ENCODE data around the gene RASEF.

The RASEF gene

DNA sequence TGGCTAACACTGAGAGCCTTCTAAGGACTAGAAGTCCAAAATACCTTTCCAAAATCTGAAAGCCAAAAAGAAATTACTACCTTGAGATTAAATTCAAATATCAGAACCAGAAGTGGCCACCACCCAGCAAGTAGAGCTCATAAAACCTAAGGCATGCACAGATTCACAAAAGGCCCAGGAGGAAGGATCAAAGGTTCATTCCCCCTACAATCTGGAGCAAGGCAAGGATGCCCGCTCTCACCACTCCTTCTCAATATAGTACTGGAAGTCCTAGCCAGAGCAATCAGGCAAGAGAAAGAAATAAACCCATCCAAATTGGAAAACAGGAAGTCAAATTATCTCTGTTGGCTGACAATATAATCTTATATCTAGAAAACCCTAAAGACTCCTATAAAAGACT is 6.0 kb downstream of the RASEF start:
- no peak for DNase-seq (ENCODE audit: low read depth)

DNA sequence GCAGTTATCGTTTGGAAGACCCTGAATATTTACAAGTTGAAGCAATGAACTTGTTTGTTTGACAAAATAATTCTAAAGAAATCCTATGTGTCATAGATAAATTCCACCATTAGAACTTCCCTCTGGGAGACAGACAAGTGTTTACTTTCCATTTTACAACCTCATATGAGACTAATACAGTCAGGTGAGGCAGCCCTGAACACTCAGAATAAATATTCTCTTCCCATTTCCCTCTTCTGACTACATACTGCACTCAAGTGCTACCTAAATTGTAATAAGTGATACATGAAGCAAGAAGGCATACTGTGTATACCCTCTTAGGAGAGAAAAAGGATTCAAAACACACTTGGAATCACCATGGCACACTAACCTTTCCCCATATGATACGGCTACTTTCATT is 6.8 kb downstream of the RASEF start:
- no peak for DNase-seq (ENCODE audit: low read depth)

DNA sequence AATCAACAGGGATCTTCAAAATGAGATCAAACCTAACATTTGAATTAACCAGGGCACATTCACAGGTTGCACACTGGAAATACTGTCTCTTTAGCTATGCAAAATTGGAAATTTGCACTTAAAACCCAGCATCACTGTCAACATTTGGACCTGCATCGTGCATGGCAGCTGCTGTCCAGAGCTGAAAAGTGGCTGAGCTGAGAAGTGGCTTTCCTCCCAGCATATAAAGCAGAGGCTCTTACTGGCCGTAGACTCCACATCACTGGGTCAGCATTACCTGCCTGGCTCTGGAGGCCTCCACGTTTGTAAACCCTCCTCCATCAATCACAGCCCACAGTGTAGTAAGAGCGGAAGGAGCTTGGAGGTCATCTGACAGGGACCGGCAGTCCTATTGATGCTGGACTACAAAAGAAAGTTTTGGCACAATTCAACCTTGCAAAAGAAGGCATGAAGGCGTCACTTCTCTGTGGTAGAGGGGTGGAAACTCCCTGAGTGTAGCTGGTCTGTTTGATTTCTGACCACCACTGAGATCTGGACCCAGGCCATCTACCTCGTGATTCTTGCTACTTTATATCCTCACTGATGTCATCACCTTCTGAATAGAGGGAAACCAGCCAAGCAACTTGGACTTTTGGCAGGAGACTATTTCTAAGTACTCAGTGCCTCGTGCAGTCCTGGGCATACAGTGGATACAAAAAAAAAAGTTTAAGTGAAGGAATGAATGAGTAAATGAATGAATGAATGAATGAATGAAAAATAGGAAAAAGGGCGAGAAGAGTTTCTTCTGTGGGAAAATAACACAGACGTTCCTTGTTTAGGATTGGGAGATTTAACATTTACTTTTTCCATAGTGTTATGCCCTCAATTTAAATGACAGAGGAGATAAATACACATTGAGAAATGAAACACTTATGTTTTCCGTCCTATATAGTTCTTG is 14.8 kb downstream of the RASEF start:
- DNase-seq (ENCODE audit: low read depth), result no peak

DNA sequence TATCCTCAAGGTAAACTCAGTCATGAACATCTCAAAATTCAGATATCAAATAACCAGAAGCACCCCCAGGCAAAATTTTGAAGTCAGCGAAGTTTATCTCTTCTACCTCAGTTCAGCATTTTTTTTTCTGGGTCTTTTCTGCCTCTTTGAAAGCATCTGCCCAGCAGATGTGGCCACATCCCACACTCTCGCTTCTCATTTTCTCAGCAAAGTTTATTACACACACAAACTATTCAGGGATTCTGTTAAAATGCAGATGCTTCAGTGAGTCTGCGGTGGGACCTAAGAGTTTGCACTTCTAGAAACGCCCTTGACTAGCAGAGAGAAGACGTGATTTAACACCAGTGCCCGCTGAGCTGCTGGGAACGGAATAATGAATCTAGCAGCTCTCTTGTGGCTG is 19.3 kb downstream of the RASEF start:
- DNase-seq (ENCODE audit: low read depth), result no peak

DNA sequence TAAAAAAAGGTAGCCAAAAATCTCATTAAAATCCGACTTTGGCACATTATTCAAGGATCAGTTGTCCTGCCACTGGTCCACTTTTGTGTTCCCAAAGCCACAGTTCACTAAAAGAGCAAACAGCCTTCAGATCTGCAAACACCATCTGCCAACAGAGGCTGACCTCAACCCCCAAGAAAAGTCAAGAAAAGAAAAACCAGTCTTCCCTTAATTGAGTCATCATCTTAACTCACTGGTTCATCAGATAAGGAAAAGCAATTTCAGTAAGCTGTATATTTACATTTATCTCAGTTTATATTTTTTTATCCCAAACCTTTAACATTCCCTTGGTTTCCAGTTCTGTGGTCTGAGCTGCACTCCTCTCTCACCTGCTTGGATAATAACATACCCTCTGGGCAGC is 21.2 kb downstream of the RASEF start:
- DNase-seq (ENCODE audit: low read depth), result no peak

DNA sequence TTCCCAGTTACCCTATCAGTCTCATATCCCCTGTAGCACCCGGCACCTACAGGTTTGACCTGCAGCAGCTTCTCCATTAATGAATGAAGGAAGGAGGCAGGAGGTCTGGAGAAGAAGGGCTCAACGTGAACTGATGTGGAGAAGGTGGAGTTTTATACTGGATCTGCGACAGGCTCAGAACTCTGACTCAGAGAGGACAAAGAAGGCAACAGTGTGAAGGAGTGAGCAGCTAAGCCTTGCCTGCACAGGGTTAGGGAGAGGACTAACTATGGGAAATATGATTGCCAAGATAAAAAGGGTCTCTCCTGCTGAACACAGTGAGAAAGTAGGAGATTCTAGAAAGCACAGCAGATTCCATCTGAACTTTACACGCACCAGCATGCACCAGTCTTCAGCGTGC is 23.6 kb downstream of the RASEF start:
- DNase-seq (ENCODE audit: low read depth), result no peak

DNA sequence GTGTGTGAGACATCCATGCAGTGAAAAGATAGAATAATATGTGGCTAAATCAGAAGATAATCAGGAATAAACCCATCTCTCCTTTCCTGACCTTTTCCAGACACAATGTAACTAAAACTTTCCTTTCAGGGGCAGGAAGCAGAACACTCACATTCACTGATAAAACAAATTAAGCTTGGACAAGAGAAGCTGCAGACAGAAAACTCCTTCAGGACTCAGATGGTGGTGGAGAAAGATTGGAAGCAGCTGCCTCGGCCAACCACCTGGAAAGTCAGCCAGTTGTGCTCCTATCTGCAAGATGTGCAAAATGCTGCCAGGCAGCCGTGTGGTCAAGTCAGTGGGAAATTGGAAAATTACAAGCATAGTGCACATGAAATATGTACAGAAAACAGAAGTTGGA is 26.9 kb downstream of the RASEF start:
- no peak for DNase-seq (ENCODE audit: low read depth)

DNA sequence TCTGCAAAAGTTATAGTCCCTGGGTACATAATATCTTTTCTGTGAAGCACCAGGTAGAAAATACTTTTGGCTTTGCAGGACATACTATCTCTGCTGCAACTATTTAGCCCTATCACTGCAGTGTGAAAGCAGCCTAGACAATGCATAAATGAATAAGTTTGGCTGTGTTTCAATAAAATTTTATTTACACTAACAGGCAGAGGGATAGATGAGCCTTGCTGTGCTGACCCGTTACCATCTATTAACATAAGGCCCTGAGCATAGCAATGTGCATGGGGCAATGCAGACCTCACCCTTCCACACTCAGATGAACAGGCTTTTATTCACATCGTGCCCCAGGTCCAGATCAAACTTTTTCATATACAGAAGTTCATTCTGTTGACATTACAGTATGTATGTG is 27.8 kb downstream of the RASEF start:
- no peak for DNase-seq (ENCODE audit: low read depth)

DNA sequence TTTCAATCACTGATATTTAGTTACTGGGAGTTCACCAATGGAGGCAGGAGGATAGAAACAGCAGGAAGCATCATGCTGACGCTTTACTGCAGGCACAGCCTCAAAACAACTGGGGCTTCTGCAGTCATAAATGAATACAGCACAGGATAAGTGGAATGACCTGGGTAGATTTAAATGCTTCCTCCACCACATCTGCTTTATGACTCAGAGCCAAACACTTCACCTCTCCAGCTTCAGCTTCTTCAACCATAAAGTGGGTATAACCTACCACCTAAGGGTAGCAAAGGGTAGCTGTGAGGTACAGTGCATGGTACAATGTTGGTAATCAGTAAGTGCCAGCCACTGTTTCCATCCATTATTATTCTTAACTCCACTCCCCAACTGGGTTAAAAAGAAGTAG is 28.4 kb downstream of the RASEF start:
- no peak for DNase-seq (ENCODE audit: low read depth)

DNA sequence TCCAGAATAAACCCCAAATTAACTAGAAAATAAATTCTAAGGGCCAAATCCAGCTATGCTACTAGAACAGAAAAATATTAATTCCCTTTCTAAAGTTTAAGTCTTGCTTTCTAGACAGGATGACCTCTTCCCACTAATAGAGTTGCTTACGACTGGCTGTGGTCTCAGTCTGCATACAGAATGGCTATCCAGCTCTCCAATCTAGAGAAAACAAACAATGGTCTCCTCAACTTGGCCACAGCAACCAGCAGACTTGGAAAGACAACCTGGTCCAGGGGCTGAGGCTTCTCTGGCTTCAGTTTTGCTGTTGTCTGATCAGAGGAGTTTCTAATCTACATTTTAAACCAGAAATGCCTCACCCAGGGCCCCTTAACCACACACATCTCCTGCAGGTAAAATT is 28.9 kb downstream of the RASEF start:
- no peak for DNase-seq (ENCODE audit: low read depth)

DNA sequence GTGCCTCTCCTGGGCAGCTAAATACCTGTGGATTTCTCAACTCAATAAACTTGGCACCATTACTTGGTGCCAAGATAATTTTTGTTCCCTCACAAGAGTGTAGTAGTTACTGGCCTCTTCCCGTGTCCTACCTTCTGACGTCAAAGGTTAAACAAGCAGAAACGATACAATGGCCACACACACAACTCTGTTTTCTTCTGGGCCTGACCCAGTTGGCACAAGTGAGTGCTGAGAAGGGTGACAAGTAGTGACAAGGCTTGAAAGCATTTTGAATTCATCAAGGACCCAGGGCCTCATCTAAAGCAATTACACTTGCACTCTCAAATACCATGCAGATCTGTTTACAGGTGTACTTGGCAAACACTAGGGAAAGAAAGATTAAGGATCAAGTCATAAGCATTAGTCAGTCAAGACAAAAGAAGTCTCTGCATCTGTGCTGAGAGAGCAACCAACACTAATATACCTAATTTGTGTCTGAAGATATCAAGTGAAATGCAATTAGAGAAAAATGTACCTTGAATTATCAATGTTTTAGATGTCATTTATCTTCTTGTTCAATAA is 30.8 kb downstream of the RASEF start:
- DNase-seq (ENCODE audit: low read depth), result no peak

DNA sequence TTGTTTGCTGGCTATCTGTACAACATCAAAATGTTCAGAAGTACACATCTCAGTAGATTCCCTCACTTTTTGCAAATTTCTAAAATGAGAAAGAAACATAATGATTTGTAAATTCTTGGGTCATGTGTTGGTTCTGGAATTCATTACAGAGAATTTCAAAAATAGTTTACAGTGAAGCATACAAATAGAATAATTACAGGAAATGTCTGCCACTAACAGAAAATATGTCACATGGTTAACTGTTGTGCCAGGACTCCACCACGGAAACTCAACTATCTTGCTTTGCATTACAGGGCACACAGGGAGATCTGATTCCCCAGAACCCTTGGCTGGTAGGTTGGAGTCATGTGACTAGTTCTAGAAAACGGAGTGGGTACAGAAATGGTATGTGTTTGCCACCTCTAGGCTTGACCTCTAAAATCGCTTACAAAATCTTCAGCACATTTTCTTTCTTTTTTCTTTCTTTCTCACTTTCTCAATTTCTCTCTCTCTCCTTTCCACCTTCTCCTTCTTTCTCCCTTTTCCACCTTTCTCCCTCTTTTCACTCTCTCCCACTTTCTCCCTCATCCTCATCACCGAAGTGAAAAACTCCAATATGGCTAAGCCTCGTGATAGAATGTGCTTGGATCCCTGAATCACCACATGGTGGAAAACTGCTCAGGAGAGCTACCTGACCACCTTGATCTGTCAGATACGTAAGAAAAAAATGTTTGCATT is 32.4 kb downstream of the RASEF start:
- no peak for DNase-seq (ENCODE audit: low read depth)

DNA sequence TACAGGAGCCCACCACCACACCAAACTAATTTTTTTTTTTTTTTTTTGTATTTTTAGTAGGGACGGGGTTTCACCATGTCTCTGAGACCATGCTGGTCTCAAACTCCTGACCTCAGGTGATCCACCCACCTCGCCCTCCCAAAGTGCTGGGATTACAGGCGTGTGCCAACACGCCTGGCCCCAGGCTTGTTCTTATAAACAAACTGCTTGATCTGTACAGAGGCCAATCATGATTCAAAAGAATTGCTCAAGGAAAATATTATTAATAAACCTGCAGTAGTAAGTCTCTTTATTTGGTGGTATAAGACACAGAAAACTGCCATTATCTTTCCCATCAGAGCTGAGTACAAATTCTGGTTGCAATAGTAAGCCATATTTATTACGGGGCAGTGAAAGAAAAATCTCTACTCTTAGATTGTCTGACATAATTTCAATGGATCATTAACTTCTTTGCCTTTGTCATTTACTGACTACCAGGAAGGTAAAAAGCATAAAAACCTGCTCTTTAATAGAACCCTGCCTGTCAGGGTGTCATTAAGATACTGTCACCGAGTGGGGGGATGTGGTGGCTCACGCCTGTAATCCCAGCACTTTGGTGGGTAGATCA is 33.3 kb downstream of the RASEF start:
- DNase-seq (ENCODE audit: low read depth), result no peak

DNA sequence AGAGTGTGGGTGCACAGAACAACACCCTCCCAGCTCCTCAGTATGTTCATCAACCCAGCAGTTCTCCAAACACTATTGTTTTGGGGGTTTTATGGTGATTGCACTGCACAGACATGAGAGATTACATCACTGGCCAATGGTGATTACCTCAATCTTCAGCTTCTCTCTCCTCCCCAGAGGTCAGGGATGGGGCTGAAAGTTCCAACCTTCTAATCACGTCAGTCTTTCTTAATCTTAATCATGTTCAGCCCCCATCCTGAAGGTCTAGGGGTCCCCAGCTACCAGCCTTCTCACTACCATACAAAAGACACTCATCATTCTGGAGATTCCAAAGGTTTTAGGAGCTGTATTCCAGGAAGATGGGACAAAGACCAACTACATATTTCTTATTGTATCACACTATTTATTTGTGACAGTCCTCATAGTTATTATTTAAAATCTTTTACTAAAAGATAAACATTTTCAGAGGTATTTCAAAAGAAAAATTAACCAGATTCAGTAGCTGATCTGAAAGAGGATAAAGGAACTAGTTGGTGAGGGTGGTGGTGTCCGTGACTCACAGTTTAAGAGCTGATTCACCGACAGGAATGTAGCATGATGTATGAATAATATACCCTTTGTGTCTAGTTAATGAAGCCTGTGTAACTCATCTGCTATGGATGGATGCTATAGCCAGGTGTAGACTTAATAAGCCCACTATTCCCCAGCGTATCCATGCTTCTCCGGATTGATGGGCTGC is 35.6 kb downstream of the RASEF start:
- no peak for DNase-seq (ENCODE audit: low read depth)

DNA sequence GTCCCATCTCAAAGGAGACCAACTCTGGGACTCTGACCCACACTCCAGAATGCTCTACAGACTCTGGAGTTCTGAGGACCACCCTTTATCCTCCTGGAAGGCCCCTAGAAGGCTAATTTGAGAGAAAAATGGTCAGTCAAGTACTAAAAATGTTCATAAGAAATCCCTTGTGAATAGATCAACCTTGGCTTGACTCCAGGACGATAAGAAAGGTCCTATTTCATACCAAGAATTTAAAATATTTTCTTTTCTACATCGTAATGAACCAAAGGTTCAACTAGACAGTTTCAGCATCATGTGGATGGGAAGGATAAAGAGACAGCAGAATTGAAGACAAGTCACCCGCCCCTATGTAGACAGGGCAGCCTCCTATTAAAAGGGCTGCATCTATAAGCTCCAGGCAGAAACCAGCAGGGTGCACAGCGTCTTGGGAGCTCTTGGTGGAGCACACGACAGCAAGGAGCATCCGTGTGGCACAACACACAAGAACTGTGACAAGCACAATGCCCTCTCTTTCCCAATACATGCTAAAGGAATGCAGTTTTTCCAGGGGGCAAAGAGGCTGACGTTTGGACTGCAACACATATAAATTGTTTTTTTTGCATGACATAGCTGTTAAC is 38.3 kb downstream of the RASEF start:
- no peak for DNase-seq (ENCODE audit: low read depth)

DNA sequence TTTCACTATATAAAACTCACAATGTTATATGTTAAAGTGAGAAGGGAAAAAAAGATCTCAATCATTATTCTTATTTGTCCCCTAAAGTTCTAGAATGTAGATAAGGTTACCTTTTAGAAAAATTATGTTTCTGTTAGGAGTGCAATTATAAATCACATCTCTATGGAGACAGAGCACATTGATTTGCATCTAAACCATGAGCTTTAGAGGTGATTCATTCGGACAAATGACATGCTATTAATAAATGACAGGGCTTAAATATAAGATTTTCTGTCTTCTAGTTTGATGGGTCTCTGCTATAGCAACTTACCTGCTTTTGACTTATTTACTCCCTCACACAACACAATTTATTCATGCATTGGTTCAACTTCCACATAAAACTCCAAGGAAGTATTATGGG is 39.8 kb downstream of the RASEF start:
- DNase-seq (ENCODE audit: low read depth), result no peak

DNA sequence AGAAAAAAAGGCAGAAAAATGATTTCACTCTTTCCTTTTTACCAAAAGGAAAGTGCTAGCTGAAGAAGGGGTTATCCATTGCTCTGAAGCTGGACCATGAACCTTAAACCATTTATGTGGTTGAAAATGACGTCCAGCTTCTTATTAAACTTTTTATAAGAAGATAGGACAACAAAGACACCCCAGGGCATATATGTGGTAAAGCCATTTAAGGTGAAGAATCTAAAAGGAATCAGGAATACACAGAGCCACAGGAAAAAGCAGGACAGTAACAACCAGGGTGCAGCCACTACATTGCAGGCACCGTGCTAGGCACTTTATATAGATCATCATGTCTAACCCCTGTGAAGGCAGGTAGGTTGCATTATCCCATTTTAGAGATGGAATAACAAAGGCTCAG is 42.1 kb downstream of the RASEF start:
- no peak for DNase-seq (ENCODE audit: low read depth)

DNA sequence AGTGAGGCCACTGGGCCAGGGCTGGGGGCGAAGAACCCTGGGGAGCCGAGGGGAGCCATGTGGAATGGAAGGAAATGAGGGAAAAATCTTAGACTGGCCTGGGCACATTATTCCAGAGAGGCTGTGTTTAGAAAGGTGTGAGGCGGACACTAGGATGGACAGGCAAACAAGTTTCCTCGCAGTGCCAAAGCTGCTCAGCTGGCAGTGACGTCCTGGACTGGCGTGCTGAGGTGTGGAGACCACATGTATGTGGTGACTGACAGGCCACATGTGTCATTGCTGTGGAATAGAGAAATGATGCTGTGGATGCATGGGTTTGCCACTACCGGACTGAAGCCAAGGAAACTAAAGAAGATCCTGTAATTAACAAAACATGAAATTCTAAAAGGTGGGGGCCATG is 42.6 kb downstream of the RASEF start:
- DNase-seq (ENCODE audit: low read depth), result no peak

DNA sequence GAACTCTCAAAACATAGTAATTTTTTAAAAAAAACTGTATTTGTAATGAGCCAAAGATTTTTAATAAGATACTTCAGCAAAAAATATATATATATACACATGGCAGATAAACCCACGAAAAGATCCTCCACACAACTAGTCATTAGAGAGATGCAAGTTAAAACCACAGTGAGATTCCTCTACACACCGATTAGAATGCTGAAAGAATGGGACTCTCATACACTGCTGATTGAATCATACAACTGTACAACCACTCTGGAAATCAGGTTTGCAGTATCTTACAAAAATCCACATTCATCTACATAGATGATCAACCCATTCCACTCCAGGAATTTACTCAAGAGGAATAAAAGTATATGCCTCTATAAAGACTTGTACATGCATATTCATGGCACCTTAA is 43.7 kb downstream of the RASEF start:
- no peak for DNase-seq (ENCODE audit: low read depth)

DNA sequence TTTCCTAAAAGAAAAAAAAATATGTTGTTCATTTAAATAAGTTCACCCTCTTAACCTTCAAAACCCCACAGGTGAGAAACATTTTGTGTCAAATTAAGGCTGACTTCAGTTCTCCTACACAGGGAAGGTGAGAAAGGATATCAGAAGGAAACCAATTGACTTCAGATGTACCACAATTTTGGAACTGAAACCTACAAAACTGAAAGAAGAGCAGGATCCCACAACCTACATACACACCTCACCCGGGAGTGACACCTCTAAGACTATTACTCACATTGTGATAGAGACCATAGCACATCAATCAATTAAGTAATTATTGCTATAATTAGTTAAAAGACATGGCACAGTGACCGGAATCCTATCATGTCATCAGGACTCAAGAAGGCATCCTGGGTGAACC is 47.0 kb downstream of the RASEF start:
- no peak for DNase-seq (ENCODE audit: low read depth)

DNA sequence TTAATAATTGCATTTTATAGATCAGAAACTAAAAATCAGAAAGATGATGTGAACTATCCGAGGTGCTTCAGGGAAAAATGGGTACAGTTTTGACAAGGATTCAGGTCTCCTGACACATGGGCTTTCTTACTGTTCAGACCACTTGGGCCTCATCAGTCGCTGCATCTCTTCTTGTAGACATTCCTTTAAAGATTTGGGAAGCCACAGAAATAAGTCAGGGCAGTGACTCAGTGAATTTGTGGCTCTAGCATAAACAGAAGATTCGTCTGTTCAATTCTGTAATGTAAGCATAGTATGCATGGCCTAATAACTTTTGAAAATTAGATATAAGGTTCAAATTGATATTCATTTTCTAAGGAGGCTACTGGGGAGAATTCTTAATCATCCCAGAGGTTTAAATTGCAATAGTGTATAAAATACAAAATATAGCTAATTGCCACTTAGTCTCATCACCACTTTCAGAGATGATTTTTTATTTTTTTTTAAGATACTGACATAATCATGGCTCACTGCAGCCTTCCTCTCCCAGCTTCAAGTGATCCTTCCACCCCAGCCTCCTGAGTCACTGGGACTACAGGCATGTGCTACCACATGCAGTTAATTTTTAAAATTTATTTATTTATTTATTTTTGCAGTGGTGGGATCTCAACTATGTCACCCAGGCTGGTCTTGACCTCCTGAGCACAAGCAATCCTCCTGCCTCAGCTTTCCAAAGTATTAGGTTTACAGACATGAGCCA is 48.9 kb downstream of the RASEF start:
- DNase-seq (ENCODE audit: low read depth), result no peak
